Neural cell (in vitro differentiated cells): ENCODE results near the gene B4GALT2. TPM values are rescaled to one million over a fixed set of nuclear protein-coding genes. Genes with fewer than 3 reads are reported as not detected.

Experiments
- H2AFZ ChIP-seq: fragments of 200-600, 300-800 bp; sonication (generic), shearing (Covaris generic); 2 replicates; pipeline ENCODE4 v1.6.0; 2014; ENCODE audit warnings: low read depth, mild to moderate bottlenecking, antibody characterized with exemption, low read length, moderate library complexity
- H3F3A ChIP-seq: fragments of 200-600 bp; shearing (Covaris generic); 2 replicates; pipeline ENCODE4 v1.6.1; 2016; ENCODE audit warnings: mild to moderate bottlenecking, moderate library complexity, mixed read lengths, antibody characterized with exemption, low read length; ENCODE audit not compliant: insufficient read depth, poor library complexity, severe bottlenecking
- H3K27ac ChIP-seq: fragments of 200-600, 300-800 bp; sonication (generic), shearing (Covaris generic); 2 replicates; pipeline ENCODE4 v1.5.1; 2014; ENCODE audit warnings: mild to moderate bottlenecking, low read length, moderate library complexity
- H3K27me3 ChIP-seq: fragments of 300-800, 200-600 bp; sonication (generic), shearing (Covaris generic); 2 replicates; pipeline ENCODE4 v1.6.0; 2014; ENCODE audit warnings: mild to moderate bottlenecking, low read depth, low read length, moderate library complexity; ENCODE audit not compliant: insufficient read depth
- H3K36me3 ChIP-seq: fragments of 300-800, 200-600 bp; sonication (generic), shearing (Covaris generic); 2 replicates; pipeline ENCODE4 v1.5.1; 2014; ENCODE audit warnings: mild to moderate bottlenecking, antibody characterized with exemption, low read length, moderate library complexity; ENCODE audit not compliant: insufficient read depth
- H3K4me2 ChIP-seq: fragments of 300-800, 200-600 bp; sonication (generic), shearing (Covaris generic); 2 replicates; pipeline ENCODE4 v1.6.0; 2014; ENCODE audit warnings: mild to moderate bottlenecking, low read length
- H3K4me3 ChIP-seq: fragments of 300-800, 200-600 bp; sonication (generic), shearing (Covaris generic); 2 replicates; pipeline ENCODE4 v1.5.1; 2014; ENCODE audit warnings: mild to moderate bottlenecking, low read length, moderate library complexity
- H3K79me2 ChIP-seq: fragments of 200-600 bp; shearing (Covaris generic); replicated peaks from 2 replicates; pipeline ENCODE4 v1.6.0; 2014; ENCODE audit warnings: mild to moderate bottlenecking, low read length, moderate library complexity; ENCODE audit not compliant: insufficient read depth
- H3K9ac ChIP-seq: fragments of 300-800, 200-600 bp; sonication (generic), shearing (Covaris generic); 2 replicates; pipeline ENCODE4 v1.6.1; 2016; ENCODE audit warnings: mild to moderate bottlenecking, low read length, mixed read lengths
- H3K9me2 ChIP-seq: fragments of 200-600 bp; shearing (Covaris generic); 2 replicates; pipeline ENCODE4 v1.6.1; 2016; ENCODE audit warnings: mild to moderate bottlenecking, low read length, mixed read lengths; ENCODE audit not compliant: insufficient read depth
- H3K9me3 ChIP-seq: fragments of 200-600, 300-800 bp; sonication (generic), shearing (Covaris generic); 2 replicates; pipeline ENCODE4 v1.6.1; 2016; ENCODE audit warnings: mild to moderate bottlenecking, mixed run types, low read length, moderate library complexity, mixed read lengths
- H4K20me1 ChIP-seq: fragments of 200-600 bp; shearing (Covaris generic); 2 replicates; pipeline ENCODE4 v1.6.1; 2016; ENCODE audit warnings: mild to moderate bottlenecking, mixed run types; ENCODE audit not compliant: insufficient read depth
- CTCF ChIP-seq: fragments of 450-650 bp; IDR thresholded peaks from 2 replicates; pipeline ENCODE4 v1.5.1; 2014; ENCODE audit warnings: antibody characterized with exemption, mild to moderate bottlenecking, moderate library complexity; ENCODE audit not compliant: poor library complexity, severe bottlenecking
- EP300 ChIP-seq: fragments of 450-650 bp; conservative IDR thresholded peaks from 2 replicates; pipeline ENCODE4 v1.6.1; 2014; ENCODE audit warnings: antibody characterized with exemption, mild to moderate bottlenecking, moderate library complexity; ENCODE audit not compliant: poor library complexity, severe bottlenecking
- EZH2 ChIP-seq: fragments of 200-600, 300-800 bp; shearing (Covaris generic), sonication (generic); IDR thresholded peaks from 2 replicates; pipeline ENCODE4 v1.6.1; 2014; ENCODE audit warnings: antibody characterized with exemption, low read length, borderline replicate concordance, mild to moderate bottlenecking; ENCODE audit not compliant: insufficient read depth, poor library complexity, severe bottlenecking
- MXI1 ChIP-seq: fragments of 450-650 bp; conservative IDR thresholded peaks from 2 replicates; pipeline ENCODE4 v1.6.1; 2014; ENCODE audit warnings: antibody characterized with exemption, mild to moderate bottlenecking; ENCODE audit not compliant: poor library complexity, severe bottlenecking
- POLR2AphosphoS5 ChIP-seq: IDR thresholded peaks from 2 replicates; pipeline ENCODE4 v1.6.1; 2012
- RAD21 ChIP-seq: fragments of 450-650 bp; conservative IDR thresholded peaks from 2 replicates; pipeline ENCODE4 v1.6.1; 2014; ENCODE audit warnings: antibody characterized with exemption, mild to moderate bottlenecking, moderate library complexity
- REST ChIP-seq: IDR thresholded peaks from 2 replicates; pipeline ENCODE4 v1.6.1; 2012; ENCODE audit warnings: borderline replicate concordance
- SMC3 ChIP-seq: fragments of 450-650 bp; conservative IDR thresholded peaks from 2 replicates; pipeline ENCODE4 v1.6.1; 2014; ENCODE audit warnings: antibody characterized with exemption, mild to moderate bottlenecking, moderate library complexity; ENCODE audit not compliant: poor library complexity
- TAF1 ChIP-seq: IDR thresholded peaks from 2 replicates; pipeline ENCODE4 v1.6.1; 2012; ENCODE audit warnings: low read depth
- polyA plus RNA-seq: library from polyadenylated mRNA; depleted of rRNA; stranded (reverse); fragments of >200 nt; gene quantifications from 2 replicates; pipeline ENCODE4 v1.2.3, GENCODE V29; 2014

Gene B4GALT2
- polyA plus RNA-seq, 1 donor from 2014 or later, result 129 TPM

GRCh38 chr1:44016890-44017400, 37.9 kb downstream of the B4GALT2 start:
- TF ChIP-seq POLR2AphosphoS5 (no peak), RAD21 (no peak)
- Histone ChIP-seq H3K27ac (no peak overlapping the region), H3K9me2 (no peaks in the 10 kb centered on the region), H3K9ac (no peak overlapping the region), H2AFZ (no peak overlapping the region), H3K4me3 (no peak overlapping the region), H4K20me1 (no peaks in the 10 kb centered on the region), H3F3A (no peaks in the 10 kb centered on the region), H3K4me2 (no peak overlapping the region), H3K36me3 (no peaks in the 10 kb centered on the region), H3K27me3 (no peaks in the 10 kb centered on the region), H3K9me3 (no peaks in the 10 kb centered on the region), H3K79me2 (no peaks in the 10 kb centered on the region)

- no peak overlapping the region for H3K4me2 ChIP-seq
- H3K9ac ChIP-seq, result no peak overlapping the region
- H3K9me2 ChIP-seq, result no peaks in the 10 kb centered on the region
- no peaks in the 10 kb centered on the region for H3F3A ChIP-seq
- no peak overlapping the region for H3K27ac ChIP-seq
- no peaks in the 10 kb centered on the region for H3K36me3 ChIP-seq
- H3K79me2 ChIP-seq, result no peaks in the 10 kb centered on the region
- no peaks in the 10 kb centered on the region for H3K9me3 ChIP-seq
- no peaks in the 10 kb centered on the region for H3K27me3 ChIP-seq
- no peaks in the 10 kb centered on the region for H4K20me1 ChIP-seq
- TF ChIP-seq RAD21 (no peak), CTCF (no peak), REST (no peak), SMC3 (no peak), TAF1 (no peak), POLR2AphosphoS5 (no peak)
- no peak overlapping the region for H2AFZ ChIP-seq
- H3K4me3 ChIP-seq, result no peak overlapping the region
Measured at GRCh38 chr1:44019466-44019948, 40.5 kb downstream of the B4GALT2 start.

GRCh38 chr1:44020464-44020863, 41.5 kb downstream of the B4GALT2 start:
- H3K4me3 ChIP-seq, result no peak overlapping the region
- H3K27me3 ChIP-seq, result no peaks in the 10 kb centered on the region
- H3K9ac ChIP-seq, result no peak overlapping the region
- no peak overlapping the region for H3K4me2 ChIP-seq
- no peaks in the 10 kb centered on the region for H4K20me1 ChIP-seq
- H2AFZ ChIP-seq, result no peak overlapping the region
- H3K9me3 ChIP-seq, result no peaks in the 10 kb centered on the region
- no peak overlapping the region for H3K27ac ChIP-seq
- no peaks in the 10 kb centered on the region for H3F3A ChIP-seq
- TF ChIP-seq REST (no peak), POLR2AphosphoS5 (no peak), SMC3 (no peak), CTCF (no peak), EP300 (no peak), MXI1 (no peak), TAF1 (no peak), RAD21 (no peak), EZH2 (no peak)
- no peaks in the 10 kb centered on the region for H3K36me3 ChIP-seq
- H3K9me2 ChIP-seq, result no peaks in the 10 kb centered on the region
- H3K79me2 ChIP-seq, result no peaks in the 10 kb centered on the region
